Tongue (tissue), 2 donors: ENCODE data around the gene TMEM120B. TPM values are rescaled to one million over a fixed set of nuclear protein-coding genes. Genes with fewer than 3 reads are reported as not detected.
A peak's percentile ranks its signal among the peaks of the same experiment; 100 is the strongest.
"Not testable (repeated sequence)": the region's sequence is repeated elsewhere in the genome, so short reads cannot be mapped to it uniquely, and the experiment has no call there.

ENCODE experiments used
- DNase-seq: peaks from one replicate; pipeline ENCODE4 v3.0.0-alpha.2; 2015
- total RNA-seq: library from RNA; depleted of rRNA; stranded (reverse); fragments of >200 nt; gene quantifications from one replicate; pipeline ENCODE4 v1.2.3, GENCODE V29; 2014

TMEM120B gene
- total RNA-seq, result 14.1 TPM

- DNase-seq, result peak; percentile 92
Measured at GRCh38 chr12:121712461-121713256, at the start of gene TMEM120B. TMEM120B (plus strand) TSS chr12:121712752; CDS start chr12:121712896, 144 bp downstream.

GRCh38 chr12:121663610-121663929 is 49.0 kb upstream of the TMEM120B start:
- DNase-seq, result no peak

- not testable (repeated sequence) for DNase-seq
Measured at GRCh38 chr12:121666829-121667228, 45.7 kb upstream of the TMEM120B start.

GRCh38 chr12:121668750-121669520 is 43.6 kb upstream of the TMEM120B start:
- DNase-seq, result peak; percentile 79

- DNase-seq, result no peak
Measured at GRCh38 chr12:121669521-121669900, 43.0 kb upstream of the TMEM120B start, which contains the start of gene MORN3. MORN3 (minus strand) TSS chr12:121669654; CDS start chr12:121669483, 171 bp downstream.

GRCh38 chr12:121673013-121673511 is 39.5 kb upstream of the TMEM120B start:
- DNase-seq, result peak; percentile 75

- DNase-seq, result no peak
Measured at GRCh38 chr12:121676190-121676589, 36.4 kb upstream of the TMEM120B start.

- DNase-seq, result no peak
Measured at GRCh38 chr12:121678305-121678704, 34.2 kb upstream of the TMEM120B start.

- peak; percentile 63 for DNase-seq
Measured at GRCh38 chr12:121678716-121679300, 33.7 kb upstream of the TMEM120B start.

GRCh38 chr12:121679661-121680197 is 32.8 kb upstream of the TMEM120B start:
- not testable (repeated sequence) for DNase-seq

GRCh38 chr12:121688966-121689365 is 23.6 kb upstream of the TMEM120B start:
- no peak for DNase-seq

- DNase-seq, result no peak
Measured at GRCh38 chr12:121689430-121689829, 23.1 kb upstream of the TMEM120B start.

GRCh38 chr12:121692744-121693143 is 19.8 kb upstream of the TMEM120B start:
- not testable (repeated sequence) for DNase-seq

- no peak for DNase-seq
Measured at GRCh38 chr12:121693155-121693687, 19.3 kb upstream of the TMEM120B start.

- DNase-seq, result peak; percentile 83
Measured at GRCh38 chr12:121697093-121697698, 15.4 kb upstream of the TMEM120B start.

GRCh38 chr12:121697861-121698260 is 14.7 kb upstream of the TMEM120B start:
- not testable (repeated sequence) for DNase-seq

- no peak for DNase-seq
Measured at GRCh38 chr12:121701667-121702277, 10.8 kb upstream of the TMEM120B start.

GRCh38 chr12:121702944-121703343 is 9.6 kb upstream of the TMEM120B start:
- no peak for DNase-seq

GRCh38 chr12:121705514-121705913 is 7.0 kb upstream of the TMEM120B start:
- no peak for DNase-seq

- no peak for DNase-seq
Measured at GRCh38 chr12:121708313-121709063, 4.1 kb upstream of the TMEM120B start.

- DNase-seq, result not testable (repeated sequence)
Measured at GRCh38 chr12:121709064-121709424, 3.5 kb upstream of the TMEM120B start.
